HL-60 (cell line): Measurements from ENCODE around the gene FCN2.

Source experiments
- DNase-seq, 2 experiments: peaks; one replicate each; pipeline ENCODE4 v3.0.0-alpha.2; 2010 to 2020; ENCODE audit warnings: low read depth in 1 of 2, low spot score in 1 of 2
- H3K27ac ChIP-seq: fragments of 250-450 bp; sonication (Bioruptor Pico); replicated peaks from 2 replicates; pipeline ENCODE4 v1.5.1; 2020; ENCODE audit warnings: mild to moderate bottlenecking, moderate library complexity
- H3K27me3 ChIP-seq: fragments of 250-450 bp; sonication (Bioruptor Pico); 2 replicates; pipeline ENCODE4 v1.5.1; 2021; ENCODE audit warnings: mild to moderate bottlenecking, moderate library complexity; ENCODE audit not compliant: insufficient read depth, poor library complexity, severe bottlenecking
- H3K4me3 ChIP-seq: replicated peaks from 2 replicates; pipeline ENCODE4 v1.5.1; 2011; ENCODE audit warnings: mild to moderate bottlenecking, control low read depth, low read length; ENCODE audit not compliant: insufficient read depth
- CTCF ChIP-seq: IDR thresholded peaks from one replicate; pipeline ENCODE4 v1.5.1; 2011; ENCODE audit warnings: low read length, control low read depth, inconsistent platforms; ENCODE audit not compliant: insufficient read depth
- GABPA ChIP-seq: IDR thresholded peaks from 2 replicates; pipeline ENCODE4 v1.6.1; 2012; ENCODE audit warnings: low read depth
- POLR2AphosphoS5 ChIP-seq: IDR thresholded peaks from 2 replicates; pipeline ENCODE4 v1.6.1; 2012; ENCODE audit warnings: low read depth
- REST ChIP-seq: IDR thresholded peaks from 2 replicates; pipeline ENCODE4 v1.6.1; 2012; ENCODE audit warnings: low read depth; ENCODE audit not compliant: insufficient replicate concordance
- SPI1 ChIP-seq: IDR thresholded peaks from 2 replicates; pipeline ENCODE4 v1.6.1; 2012; ENCODE audit warnings: low read depth, mild to moderate bottlenecking, borderline replicate concordance

FCN2 gene

GRCh38 chr9:134909511-134910481 is 29.2 kb downstream of the FCN2 start:
- no peaks in the 10 kb centered on the region for H3K27me3 ChIP-seq
- no peak overlapping the region for H3K4me3 ChIP-seq
- H3K27ac ChIP-seq: no peak overlapping the region
- DNase-seq: no peak
- TF ChIP-seq GABPA: no peak
- TF ChIP-seq CTCF: no peak

GRCh38 chr9:134912126-134912840 is 31.7 kb downstream of the FCN2 start:
- H3K27me3 ChIP-seq: no peaks in the 10 kb centered on the region
- no peak for DNase-seq
- TF ChIP-seq GABPA: no peak
- TF ChIP-seq SPI1: no peak
- no peak for TF ChIP-seq REST
- TF ChIP-seq CTCF: no peak
- no peak for TF ChIP-seq POLR2AphosphoS5

GRCh38 chr9:134913041-134913712 is 32.6 kb downstream of the FCN2 start:
- Histone ChIP-seq H3K27me3 (no peaks in the 10 kb centered on the region), H3K4me3 (no peak overlapping the region), H3K27ac (no peak overlapping the region)
- DNase-seq: no peak
- TF ChIP-seq REST (no peak), SPI1 (no peak), CTCF (no peak), POLR2AphosphoS5 (no peak), GABPA (no peak)

More at GRCh38 chr9:134912126-134912840, 31.7 kb downstream of the FCN2 start:
- no peak overlapping the region for H3K4me3 ChIP-seq
- H3K27ac ChIP-seq: no peak overlapping the region
